Measurements from ENCODE around the gene ZBTB44.
A peak's percentile ranks its signal among the peaks of the same experiment; 100 is the strongest.
"Not testable (repeated sequence)": the region's sequence is repeated elsewhere in the genome, so short reads cannot be mapped to it uniquely, and the experiment has no call there.

ZBTB44 gene, protein sequence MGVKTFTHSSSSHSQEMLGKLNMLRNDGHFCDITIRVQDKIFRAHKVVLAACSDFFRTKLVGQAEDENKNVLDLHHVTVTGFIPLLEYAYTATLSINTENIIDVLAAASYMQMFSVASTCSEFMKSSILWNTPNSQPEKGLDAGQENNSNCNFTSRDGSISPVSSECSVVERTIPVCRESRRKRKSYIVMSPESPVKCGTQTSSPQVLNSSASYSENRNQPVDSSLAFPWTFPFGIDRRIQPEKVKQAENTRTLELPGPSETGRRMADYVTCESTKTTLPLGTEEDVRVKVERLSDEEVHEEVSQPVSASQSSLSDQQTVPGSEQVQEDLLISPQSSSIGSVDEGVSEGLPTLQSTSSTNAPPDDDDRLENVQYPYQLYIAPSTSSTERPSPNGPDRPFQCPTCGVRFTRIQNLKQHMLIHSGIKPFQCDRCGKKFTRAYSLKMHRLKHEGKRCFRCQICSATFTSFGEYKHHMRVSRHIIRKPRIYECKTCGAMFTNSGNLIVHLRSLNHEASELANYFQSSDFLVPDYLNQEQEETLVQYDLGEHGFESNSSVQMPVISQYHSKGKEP

GRCh38 chr11:130314750-130315285 lies at the start of gene ZBTB44:
Gene ZBTB44, minus strand, starts transcription at chr11:130314917. Its CDS starts 53,044 bp downstream, at chr11:130261873.
- DNase-seq, result peak; percentile 96

DNA sequence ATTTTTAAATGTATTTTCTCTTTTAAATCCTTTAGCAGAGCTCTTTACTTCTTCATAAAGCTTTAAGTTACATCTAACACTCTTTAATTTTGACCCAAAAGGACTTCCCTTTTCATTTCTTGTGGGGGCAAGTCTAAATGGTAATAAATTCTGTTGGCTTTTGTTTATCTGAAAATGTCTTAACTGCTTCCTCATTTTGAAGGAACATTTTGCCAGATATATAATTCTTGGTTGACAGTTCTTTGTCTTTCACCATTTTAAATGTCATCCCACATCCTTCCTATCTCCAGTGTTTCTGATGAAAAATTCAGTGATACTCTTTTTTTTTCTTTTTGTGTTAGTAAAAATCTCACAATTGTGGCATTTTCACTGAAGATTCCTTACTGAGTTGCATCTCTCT lies 44.7 kb upstream of the ZBTB44 start:
- no peak for DNase-seq

DNA sequence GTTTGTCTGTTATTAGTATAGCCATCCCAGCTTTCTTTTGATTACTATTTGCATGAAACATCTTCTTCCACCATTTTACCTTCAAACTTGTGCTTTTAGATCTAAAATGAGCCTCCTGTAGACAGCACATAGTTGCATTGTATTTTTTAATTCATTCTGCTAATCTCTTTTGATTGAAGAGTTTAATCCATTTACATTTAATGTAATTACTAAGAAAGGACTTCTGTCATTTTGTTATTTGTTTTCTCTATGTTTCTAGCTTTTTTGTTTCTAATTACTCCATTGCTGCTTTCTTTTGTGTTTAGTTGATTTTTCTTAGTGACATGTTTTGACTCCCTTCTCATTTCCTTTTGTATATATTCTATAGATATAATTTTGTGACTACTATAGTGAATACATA lies 43.7 kb upstream of the ZBTB44 start:
- no peak for DNase-seq

DNA sequence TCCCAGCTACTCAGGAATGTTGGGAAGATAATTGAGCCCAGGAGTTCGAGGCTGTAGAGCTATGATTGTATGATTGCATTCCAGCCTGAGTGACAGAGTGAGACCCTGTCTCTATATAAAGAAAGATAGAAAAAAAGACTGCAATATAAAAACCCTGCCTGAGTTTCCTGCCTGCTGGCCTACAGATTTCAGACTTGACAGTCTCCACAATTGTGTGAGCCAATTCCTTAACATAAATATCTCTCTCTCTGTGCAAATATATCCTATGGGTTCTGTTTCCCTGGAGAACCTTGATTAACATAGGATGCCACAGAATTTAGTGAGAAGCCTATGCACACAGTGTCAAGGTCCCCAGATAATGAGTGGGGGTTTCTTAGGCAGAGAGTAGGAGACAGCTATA lies 32.5 kb upstream of the ZBTB44 start:
- DNase-seq, result no peak

GRCh38 chr11:130344841-130345240 lies 30.1 kb upstream of the ZBTB44 start:
- DNase-seq, result no peak

- no peak for DNase-seq
Measured at GRCh38 chr11:130340671-130341319, 26.1 kb upstream of the ZBTB44 start.

DNA sequence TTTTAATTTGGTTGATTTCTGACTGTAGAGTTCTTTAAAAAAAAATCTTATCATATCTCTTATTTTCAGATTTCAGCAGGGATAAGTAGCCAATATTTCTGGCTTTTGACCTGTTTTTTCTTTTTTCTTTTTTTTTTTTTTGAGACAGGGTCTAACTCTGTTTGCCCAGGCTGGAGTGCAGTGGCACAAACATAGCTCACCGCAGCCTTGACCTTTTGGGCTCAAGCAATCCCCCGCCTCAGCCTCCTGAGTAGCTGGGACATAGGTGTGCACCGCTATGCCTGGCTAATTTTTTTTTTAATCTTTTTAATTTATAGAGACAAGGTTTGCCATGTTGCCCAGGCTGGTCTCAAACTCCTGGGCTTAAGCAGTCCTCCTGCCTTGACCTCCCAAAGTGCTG lies 23.9 kb upstream of the ZBTB44 start:
- DNase-seq, result no peak

DNA sequence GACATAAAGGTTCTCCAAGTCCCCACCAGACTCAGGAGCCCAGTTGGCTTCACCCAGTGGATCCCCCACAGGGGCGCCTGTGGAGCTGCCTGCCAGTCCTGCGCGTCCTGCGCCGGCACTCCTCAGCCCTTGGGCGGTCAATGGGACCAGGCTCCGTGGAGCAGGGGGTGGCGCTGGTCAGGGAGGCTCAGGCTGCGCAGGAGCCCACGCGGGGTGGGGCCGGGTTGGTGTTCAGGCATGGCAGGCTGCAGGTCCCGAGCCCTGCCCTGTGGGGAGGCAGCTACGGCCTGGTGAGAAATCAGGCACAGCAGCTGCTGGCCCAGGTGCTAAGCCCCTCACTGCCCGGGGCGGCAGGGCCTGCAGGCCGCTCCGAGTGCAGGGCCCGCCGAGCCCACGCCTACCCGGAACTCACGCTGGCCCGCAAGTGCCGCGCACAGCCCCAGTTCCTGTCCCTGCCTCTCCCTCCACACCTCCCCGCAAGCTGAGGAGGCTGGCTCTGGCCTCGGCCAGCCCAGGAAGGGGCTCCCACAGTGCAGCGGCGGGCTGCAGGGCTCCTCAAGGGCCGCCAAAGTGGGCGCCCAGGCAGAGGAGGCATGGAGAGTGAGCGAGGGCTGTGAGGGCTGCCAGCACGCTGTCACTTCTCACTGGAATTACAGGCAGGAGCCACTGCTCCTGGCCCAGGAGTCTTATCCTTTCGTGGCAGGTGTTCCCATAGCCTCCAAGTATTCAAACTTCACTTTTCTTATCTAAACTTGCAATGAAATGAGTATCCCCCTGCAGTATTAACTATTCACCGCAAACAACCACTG lies 22.8 kb upstream of the ZBTB44 start:
- DNase-seq, result no peak

DNA sequence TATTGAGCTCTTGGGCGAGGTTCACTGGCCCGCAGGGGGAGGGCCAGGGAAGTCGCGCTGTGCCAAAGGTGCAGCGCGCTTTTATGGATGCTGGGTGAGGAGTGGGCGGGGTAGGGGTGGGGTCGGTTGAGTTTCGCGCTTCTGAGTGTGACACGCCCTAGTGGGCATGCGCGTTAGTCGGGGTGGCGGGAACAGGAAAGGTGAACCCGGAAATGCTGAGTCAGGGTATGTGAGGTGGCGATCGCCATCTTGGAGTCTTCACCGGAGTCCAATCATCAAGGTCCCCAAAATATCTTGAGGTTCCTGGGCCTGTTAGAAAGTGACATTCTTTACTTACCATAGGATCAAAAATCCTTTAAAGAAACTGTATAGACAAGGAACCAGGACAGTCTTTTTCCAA lies 16.7 kb upstream of the ZBTB44 start:
- not testable (repeated sequence) for DNase-seq

GRCh38 chr11:130330101-130330684 lies 15.5 kb upstream of the ZBTB44 start:
- no peak for DNase-seq

DNA sequence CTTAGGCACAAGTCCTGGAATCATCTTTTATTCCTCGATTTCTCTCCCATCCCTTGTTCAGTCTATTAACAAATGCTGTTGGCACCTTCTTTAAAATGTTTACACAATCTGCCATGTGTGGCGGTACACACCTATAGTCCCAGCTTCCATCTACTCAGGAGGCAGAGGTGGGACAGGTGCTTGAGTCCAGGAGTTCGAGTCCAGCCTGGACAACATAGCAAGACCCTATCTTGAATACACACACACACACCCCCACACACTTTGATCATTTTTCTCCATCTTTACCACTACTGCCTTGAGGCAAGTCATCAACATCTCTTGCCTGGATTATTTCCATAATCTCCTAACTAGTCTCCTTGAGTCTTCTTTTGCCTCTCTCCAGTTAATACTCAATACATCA lies 13.7 kb upstream of the ZBTB44 start:
- no peak for DNase-seq

DNA sequence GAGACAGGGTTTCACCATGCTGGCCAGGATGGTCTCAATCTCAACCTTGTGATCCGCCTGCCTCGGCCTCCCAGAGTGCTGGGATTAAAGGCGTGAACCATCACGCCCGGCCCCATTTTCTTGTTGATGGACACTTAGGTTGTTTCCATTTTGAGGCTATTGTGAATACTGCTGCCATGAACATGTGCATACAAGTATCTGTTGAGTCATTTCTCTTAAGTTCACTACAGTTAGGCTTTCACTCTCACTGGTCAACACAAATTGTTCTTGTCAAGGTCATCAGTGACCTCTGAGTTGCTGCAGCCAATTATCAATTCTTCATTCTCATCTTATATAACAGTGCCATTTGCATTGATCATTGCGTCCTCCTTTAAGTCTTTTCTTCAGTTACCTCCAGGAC lies 13.0 kb upstream of the ZBTB44 start:
- DNase-seq, result no peak

GRCh38 chr11:130325691-130326090 lies 11.0 kb upstream of the ZBTB44 start:
- DNase-seq, result no peak

DNA sequence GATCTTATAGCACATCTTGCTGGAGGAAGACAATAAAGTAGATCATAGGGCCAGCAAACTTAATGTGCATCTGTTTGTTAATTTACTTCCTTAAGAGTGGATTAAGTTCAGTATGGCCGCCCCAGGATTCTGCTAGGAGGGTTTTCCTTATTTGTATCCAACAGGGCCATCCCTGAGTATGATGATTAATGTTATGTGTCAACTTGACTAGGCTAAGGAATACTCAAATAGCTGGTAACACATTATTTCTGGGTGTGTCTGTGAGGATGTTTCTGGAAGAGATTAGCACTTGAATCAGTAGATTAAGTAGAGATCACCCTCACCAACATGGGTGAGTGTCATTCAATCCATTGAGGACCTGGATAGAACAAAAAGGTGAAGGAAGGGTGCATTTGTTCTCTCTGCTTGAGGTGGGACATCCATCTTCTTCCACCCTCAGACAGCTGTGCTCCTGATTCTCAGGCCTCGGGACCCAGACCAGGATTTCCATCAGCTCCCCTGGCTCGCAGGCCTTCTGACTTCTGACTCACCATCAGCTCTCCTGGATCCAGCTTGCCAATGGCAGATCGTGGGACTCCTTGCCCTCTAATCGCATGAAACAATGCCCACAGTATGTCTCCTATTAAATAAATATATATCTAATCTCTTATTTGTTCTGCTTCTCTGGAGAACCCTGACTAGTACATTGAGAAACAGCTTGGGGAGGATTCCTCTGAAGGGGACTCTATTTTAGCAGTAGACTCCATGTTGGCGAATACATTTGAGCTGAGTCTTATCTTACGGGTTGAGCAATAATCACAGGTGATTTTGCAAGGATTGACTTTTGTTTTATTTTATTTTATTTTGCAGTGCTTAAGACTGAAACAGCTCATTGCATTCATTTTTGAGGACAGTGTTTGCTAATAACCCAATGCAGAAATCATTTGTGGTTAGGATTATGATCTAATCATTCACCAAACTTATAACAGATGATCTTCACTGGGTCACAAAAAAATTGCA lies 9.0 kb upstream of the ZBTB44 start:
- DNase-seq, result no peak

DNA sequence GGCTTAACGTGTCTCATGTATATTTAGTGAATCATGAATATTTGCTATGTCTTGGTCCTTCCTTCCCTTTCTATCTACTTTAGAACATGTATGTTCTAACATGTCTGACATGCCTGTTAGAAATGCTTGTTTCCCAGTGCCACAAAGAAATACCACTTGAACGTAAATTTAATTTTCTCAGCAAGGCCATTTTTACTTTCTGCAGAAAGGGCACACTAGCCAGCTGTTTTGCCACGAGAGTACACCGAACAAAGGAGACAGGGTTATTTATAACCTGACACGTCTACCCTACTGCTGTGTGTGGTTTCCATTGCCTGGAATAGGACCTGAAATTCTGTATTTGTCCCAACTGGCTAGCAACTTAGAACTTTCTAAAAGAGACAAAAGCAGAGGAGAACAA lies 7.4 kb upstream of the ZBTB44 start:
- no peak for DNase-seq

DNA sequence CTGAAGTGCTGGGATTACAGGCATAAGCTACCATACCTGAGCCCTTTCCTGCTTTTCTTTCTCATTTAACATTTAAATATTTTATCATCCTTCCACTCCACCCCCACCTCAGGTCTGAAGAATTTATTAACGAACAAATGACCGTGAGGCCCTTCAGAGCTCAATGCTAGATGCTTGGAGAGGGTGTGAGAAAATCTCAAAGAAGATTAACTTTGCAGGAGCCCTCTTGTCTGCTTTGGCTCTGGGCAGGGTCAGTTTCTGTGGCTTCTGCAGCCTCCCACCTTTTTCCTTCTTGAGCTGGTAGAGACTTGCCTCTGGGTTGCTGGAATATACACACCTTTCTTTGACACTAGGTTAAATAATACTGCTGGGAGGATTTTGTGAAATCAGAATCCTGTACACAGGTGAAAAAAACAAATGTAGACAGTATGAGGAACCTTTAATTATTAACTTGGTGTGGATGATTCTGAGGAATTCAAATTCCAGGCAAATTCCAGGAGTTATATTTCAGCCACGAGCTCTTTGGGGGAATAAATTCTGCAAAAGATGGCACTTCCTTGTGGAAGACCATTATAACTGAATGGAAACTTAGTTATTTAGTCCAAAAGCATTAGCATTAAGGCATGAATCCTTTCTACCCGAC lies 3.4 kb upstream of the ZBTB44 start:
- no peak for DNase-seq

DNA sequence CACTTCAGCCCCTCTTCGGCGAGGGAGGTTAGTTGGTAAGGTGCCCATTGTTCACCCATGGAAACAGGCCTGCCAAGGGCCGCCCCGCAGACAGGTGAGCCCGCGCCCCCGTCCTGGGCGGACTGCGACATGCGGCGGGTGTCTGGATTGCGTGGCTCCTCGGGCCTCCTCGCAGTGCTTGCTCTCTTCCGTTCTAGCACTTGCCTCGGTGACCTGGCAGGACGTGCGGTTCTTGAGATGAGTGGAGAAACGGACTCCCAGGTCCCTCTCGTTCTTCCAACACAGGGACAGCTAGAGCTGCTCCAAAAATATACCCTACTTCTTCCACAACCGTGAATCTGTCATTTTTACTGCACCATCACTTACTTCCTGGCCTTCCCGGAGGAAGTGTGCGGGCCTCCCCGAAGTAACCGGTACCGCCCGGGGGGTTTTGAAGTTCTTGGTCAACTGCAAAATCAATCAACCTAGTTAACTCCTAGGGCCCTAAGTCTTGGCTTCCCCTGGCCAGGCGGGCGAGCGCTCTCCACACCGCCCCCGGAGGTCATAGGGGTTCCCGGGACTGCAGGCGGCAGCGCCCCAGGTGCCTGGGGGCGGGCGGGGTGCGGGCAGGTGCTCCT lies 745 bp upstream of the ZBTB44 start:
- DNase-seq, result peak; percentile 27

DNA sequence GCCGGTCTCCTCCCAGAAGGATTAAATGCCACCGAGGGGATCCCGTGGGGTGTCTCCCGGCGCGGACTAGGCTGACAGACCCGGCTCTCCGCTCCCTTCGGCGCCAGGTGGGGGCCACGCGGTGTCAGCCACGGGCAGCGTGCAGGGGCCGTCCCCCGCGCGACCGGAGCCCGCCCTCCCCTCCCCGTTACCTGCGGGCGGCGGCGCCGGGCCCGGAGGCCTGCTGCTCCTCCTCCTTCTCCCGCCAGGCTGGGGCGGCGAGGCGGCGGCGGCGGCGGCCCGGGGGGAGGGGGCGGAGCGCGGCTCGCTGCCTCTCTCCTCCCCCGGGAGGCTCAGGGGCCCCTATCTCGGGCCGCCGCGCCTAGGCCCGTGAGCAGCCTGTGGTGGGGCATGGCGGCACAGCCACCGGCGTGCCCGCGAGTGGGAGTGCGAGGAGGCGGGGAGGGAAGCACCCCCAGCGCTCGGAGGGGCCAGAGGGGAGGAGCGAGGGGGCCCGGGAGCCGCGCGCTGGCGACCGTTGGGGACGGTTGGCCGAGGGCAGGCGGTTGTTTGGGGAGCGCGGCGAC lies 450 bp downstream of the ZBTB44 start:
- DNase-seq, result no peak

GRCh38 chr11:130313383-130314183 lies 1.1 kb downstream of the ZBTB44 start:
- no peak for DNase-seq
